DND-41 (cell line): ENCODE data around the gene FMN1.

Source experiments
- ATAC-seq: fragments of 200-7000 bp; cut with Tn5 transposase; 3 replicates; pipeline ENCODE4 v1.9.1; 2021; ENCODE audit warnings: low read depth; ENCODE audit not compliant: insufficient read depth
- DNase-seq: peaks from one replicate; pipeline ENCODE4 v3.0.0-alpha.2; 2020
- H2AFZ ChIP-seq: 2 replicates; pipeline ENCODE4 v1.6.0; 2012; ENCODE audit warnings: low read depth, low read length
- H3K27ac ChIP-seq: 2 replicates; pipeline ENCODE4 v1.5.1; 2012; ENCODE audit warnings: low read length, inconsistent platforms
- H3K27me3 ChIP-seq: fragments of 200-600 bp; sonication (generic); 2 replicates; pipeline ENCODE4 v1.6.0; 2012; ENCODE audit warnings: low read length, mild to moderate bottlenecking, inconsistent platforms; ENCODE audit not compliant: insufficient read depth, poor library complexity
- H3K36me3 ChIP-seq: 2 replicates; pipeline ENCODE4 v1.5.1; 2012; ENCODE audit warnings: low read length, inconsistent platforms; ENCODE audit not compliant: insufficient read depth
- H3K4me1 ChIP-seq: 2 replicates; pipeline ENCODE4 v1.5.1; 2012; ENCODE audit warnings: mild to moderate bottlenecking, low read length; ENCODE audit not compliant: insufficient read depth
- H3K4me2 ChIP-seq: 2 replicates; pipeline ENCODE4 v1.6.0; 2012; ENCODE audit warnings: mild to moderate bottlenecking, moderate library complexity, low read length, inconsistent platforms; ENCODE audit not compliant: insufficient read depth
- H3K4me3 ChIP-seq, 2 experiments: fragments of 200-600 bp in 1 of 2; shearing (Covaris generic) in 1 of 2; 2 replicates each; pipeline ENCODE4 v1.5.1; 2012 to 2016; ENCODE audit warnings: inconsistent platforms in 2 of 2, low read length in 2 of 2, mild to moderate bottlenecking in 2 of 2, low read depth in 1 of 2, moderate library complexity in 1 of 2
- H3K79me2 ChIP-seq: 2 replicates; pipeline ENCODE4 v1.6.0; 2012; ENCODE audit warnings: low read length, inconsistent platforms; ENCODE audit not compliant: insufficient read depth
- H3K9ac ChIP-seq: 2 replicates; pipeline ENCODE4 v1.6.0; 2012; ENCODE audit warnings: low read depth, mild to moderate bottlenecking, inconsistent platforms, low read length, moderate library complexity
- H3K9me3 ChIP-seq: 2 replicates; pipeline ENCODE4 v1.5.1; 2012; ENCODE audit warnings: low read length, moderate library complexity, mild to moderate bottlenecking, inconsistent platforms; ENCODE audit not compliant: insufficient read depth, severe bottlenecking
- H4K20me1 ChIP-seq: 2 replicates; pipeline ENCODE4 v1.6.0; 2012; ENCODE audit warnings: low read length; ENCODE audit not compliant: insufficient read depth
- CTCF ChIP-seq: IDR thresholded peaks from 2 replicates; pipeline ENCODE4 v1.5.1; 2012; ENCODE audit warnings: borderline replicate concordance, low read length, moderate library complexity, mild to moderate bottlenecking; ENCODE audit not compliant: poor library complexity, severe bottlenecking; ENCODE audit errors: extremely low read depth
- EZH2 ChIP-seq: IDR thresholded peaks from 3 replicates; pipeline ENCODE4 v1.6.1; 2012; ENCODE audit warnings: borderline replicate concordance, low read depth, mild to moderate bottlenecking, moderate library complexity, low read length, inconsistent platforms; ENCODE audit not compliant: severe bottlenecking

FMN1 gene

GRCh38 chr15:33009603-33010002 is 184.9 kb downstream of the FMN1 start:
- Histone ChIP-seq H3K4me3 (no peak overlapping the region), H3K79me2 (no peaks in the 10 kb centered on the region), H3K4me1 (no peaks in the 10 kb centered on the region), H3K9me3 (no peaks in the 10 kb centered on the region), H4K20me1 (no peaks in the 10 kb centered on the region), H3K9ac (no peak overlapping the region), H3K27ac (no peak overlapping the region), H3K27me3 (no peaks in the 10 kb centered on the region), H3K36me3 (no peaks in the 10 kb centered on the region), H3K4me2 (no peak overlapping the region), H2AFZ (no peak overlapping the region)
- no peak for ATAC-seq
- no peak for DNase-seq
- TF ChIP-seq CTCF = no peak
- TF ChIP-seq EZH2 = no peak

- Histone ChIP-seq H3K4me2 (no peak overlapping the region), H3K27me3 (no peaks in the 10 kb centered on the region), H3K9ac (no peak overlapping the region), H3K9me3 (no peaks in the 10 kb centered on the region), H3K4me3 (no peak overlapping the region), H4K20me1 (no peaks in the 10 kb centered on the region), H3K79me2 (no peaks in the 10 kb centered on the region), H3K4me1 (no peaks in the 10 kb centered on the region), H3K36me3 (no peaks in the 10 kb centered on the region), H3K27ac (no peak overlapping the region), H2AFZ (no peak overlapping the region)
- no peak for DNase-seq
- no peak for TF ChIP-seq CTCF
- TF ChIP-seq EZH2 = no peak
- ATAC-seq = no peak
These were observed 185.5 kb downstream of the FMN1 start for GRCh38 chr15:33009026-33009425.

GRCh38 chr15:33008284-33008995 is 186.1 kb downstream of the FMN1 start:
- no peaks in the 10 kb centered on the region for H3K79me2 ChIP-seq
- no peaks in the 10 kb centered on the region for H3K36me3 ChIP-seq
- H3K4me2 ChIP-seq = no peak overlapping the region
- no peak for TF ChIP-seq CTCF
- no peak for TF ChIP-seq EZH2
- H3K4me3 ChIP-seq = no peak overlapping the region
- no peak for DNase-seq
- no peak overlapping the region for H2AFZ ChIP-seq
- no peaks in the 10 kb centered on the region for H4K20me1 ChIP-seq
- no peak for ATAC-seq
- H3K4me1 ChIP-seq = no peaks in the 10 kb centered on the region
- no peaks in the 10 kb centered on the region for H3K27me3 ChIP-seq
- H3K9me3 ChIP-seq = no peaks in the 10 kb centered on the region
- H3K9ac ChIP-seq = no peak overlapping the region
- no peak overlapping the region for H3K27ac ChIP-seq
